A673 (cell line): Measurements from ENCODE around the gene AP2M1. TPM values are rescaled to one million over a fixed set of nuclear protein-coding genes. Genes with fewer than 3 reads are reported as not detected.

Experiments used
- BruUV-seq: library from RNA; stranded (reverse); fragments of 400-500 nt; replicated peaks from 2 replicates; lab custom pipeline; 2021; lab: Mats Ljungman, UMichigan
- CTCF ChIA-PET: fragments of 300-600 bp; sonication (Branson Sonifier 250); formaldehyde crosslinking; loops from one replicate; lab custom pipeline; 2022; ENCODE audit warnings: antibody characterized with exemption; lab: Charles Lee
- POLR2A ChIA-PET: fragments of 300-600 bp; sonication (Branson Sonifier 250); formaldehyde crosslinking; loops from one replicate; lab custom pipeline; 2022; ENCODE audit warnings: antibody characterized with exemption; ENCODE audit not compliant: low non-redundant PET; lab: Charles Lee
- DNase-seq: peaks from one replicate; pipeline ENCODE4 v3.0.0-alpha.2; 2015; ENCODE audit warnings: low spot score
- H3K27ac ChIP-seq: fragments of 200-600 bp; sonication (generic); 2 replicates; pipeline ENCODE4 v1.5.1; 2016; ENCODE audit warnings: mixed run types, low read depth, mild to moderate bottlenecking, mixed read lengths, antibody characterized with exemption, low read length; ENCODE audit not compliant: poor library complexity, severe bottlenecking
- H3K27me3 ChIP-seq: fragments of 200-600 bp; sonication (generic); replicated peaks from 2 replicates; pipeline ENCODE4 v1.6.1; 2017; ENCODE audit warnings: mixed run types, low read depth, mild to moderate bottlenecking, mixed read lengths, antibody characterized with exemption, low read length; ENCODE audit not compliant: insufficient read depth, poor library complexity
- H3K36me3 ChIP-seq: fragments of 200-600 bp; sonication (generic); 2 replicates; pipeline ENCODE4 v1.6.1; 2016; ENCODE audit warnings: mixed run types, mild to moderate bottlenecking, mixed read lengths, antibody characterized with exemption, low read length; ENCODE audit not compliant: insufficient read depth, poor library complexity, severe bottlenecking
- H3K4me1 ChIP-seq: fragments of 200-600 bp; sonication (generic); 2 replicates; pipeline ENCODE4 v1.6.1; 2017; ENCODE audit warnings: mixed run types, mild to moderate bottlenecking, mixed read lengths, antibody characterized with exemption, low read length; ENCODE audit not compliant: insufficient read depth, poor library complexity, severe bottlenecking
- H3K4me3 ChIP-seq: fragments of 200-600 bp; sonication (generic); 2 replicates; pipeline ENCODE4 v1.5.1; 2016; ENCODE audit warnings: low read depth, mixed run types, mild to moderate bottlenecking, mixed read lengths, low read length; ENCODE audit not compliant: poor library complexity, severe bottlenecking
- H3K9me3 ChIP-seq: fragments of 200-600 bp; sonication (generic); 2 replicates; pipeline ENCODE4 v1.6.1; 2016; ENCODE audit warnings: mixed run types, low read depth, mild to moderate bottlenecking, mixed read lengths, antibody characterized with exemption, low read length; ENCODE audit not compliant: poor library complexity, severe bottlenecking
- CTCF ChIP-seq: fragments of 300-800, 200-600 bp; sonication (generic); conservative IDR thresholded peaks from 2 replicates; pipeline ENCODE4 v1.5.1; 2017; ENCODE audit warnings: low read depth, mild to moderate bottlenecking, antibody characterized with exemption, low read length, moderate library complexity, mixed read lengths
- EZH2 ChIP-seq: fragments of 200-600 bp; sonication (generic); IDR thresholded peaks from 2 replicates; pipeline ENCODE4 v1.6.1; 2017; ENCODE audit warnings: borderline replicate concordance, low read depth, mild to moderate bottlenecking, mixed read lengths, antibody characterized with exemption, low read length; ENCODE audit not compliant: poor library complexity, severe bottlenecking
- intact Hi-C: fragments of 100-400 bp; cut with micrococcal nuclease; formaldehyde crosslinking; loops from one replicate; pipeline ENCODE4 v1.10.0; 2022; ENCODE audit not compliant: unreplicated experiment
- total RNA-seq: library from RNA; stranded (reverse); gene quantifications from 2 replicates; pipeline ENCODE4 v1.2.3, GENCODE V29; 2021

The AP2M1 gene
- total RNA-seq, 1 experiment from 2014 or later, result 419 TPM

- intact Hi-C loops, result no loop called here
- Histone ChIP-seq H3K4me3 (no peak overlapping the region), H3K4me1 (peaks cover 9% of the 10 kb centered on the region), H3K9me3 (no peaks in the 10 kb centered on the region), H3K27ac (no peak overlapping the region), H3K36me3 (peaks cover 67% of the 10 kb centered on the region), H3K27me3 (no peaks in the 10 kb centered on the region)
- ChIA-PET POLR2A (no interaction called here), CTCF (interaction anchor here (0.6 kb wide), 1 partner anchor 49 kb away, joined by 3 read pairs; no protein-coding TSS in a partner anchor)
- no peak for DNase-seq
- BruUV-seq, result no TSS peak
- TF ChIP-seq EZH2, result no peak
- TF ChIP-seq CTCF, result no peak
Measured at GRCh38 chr3:184178521-184179138, 4.0 kb downstream of the AP2M1 start.

DNA sequence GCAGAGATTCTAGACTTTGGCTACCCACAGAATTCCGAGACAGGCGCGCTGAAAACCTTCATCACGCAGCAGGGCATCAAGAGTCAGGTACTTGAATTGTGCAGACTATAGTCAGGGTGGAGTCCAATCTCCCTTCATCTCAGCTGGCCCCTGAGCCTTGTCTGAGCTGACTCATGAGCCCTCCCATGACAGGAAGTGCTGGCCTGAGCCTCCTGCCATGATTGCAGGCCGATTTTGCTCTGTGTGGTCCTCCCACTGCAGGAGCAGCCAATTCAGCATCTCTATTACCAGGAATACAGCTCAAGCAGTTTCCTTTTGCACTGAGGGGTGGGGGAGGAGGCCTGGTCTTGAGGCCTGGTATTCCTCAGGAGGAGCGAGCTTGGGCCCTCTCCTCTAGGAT lies 5.5 kb downstream of the AP2M1 start:
- Histone ChIP-seq H3K9me3 (no peaks in the 10 kb centered on the region), H3K4me1 (peaks cover 15% of the 10 kb centered on the region), H3K27me3 (no peaks in the 10 kb centered on the region), H3K36me3 (peaks cover 76% of the 10 kb centered on the region), H3K4me3 (no peak overlapping the region), H3K27ac (no peak overlapping the region)
- ChIA-PET CTCF (no interaction called here), POLR2A (no interaction called here)
- DNase-seq, result no peak
- intact Hi-C loops, result no loop called here
- no peak for TF ChIP-seq EZH2
- TF ChIP-seq CTCF, result no peak
- no TSS peak for BruUV-seq

- DNase-seq, result no peak
- no peaks in the 10 kb centered on the region for H3K27me3 ChIP-seq
- TF ChIP-seq CTCF, result no peak
- TF ChIP-seq EZH2, result no peak
- no peak overlapping the region for H3K4me3 ChIP-seq
- ChIA-PET POLR2A (no interaction called here), CTCF (no interaction called here)
- peaks cover 76% of the 10 kb centered on the region for H3K36me3 ChIP-seq
- no peaks in the 10 kb centered on the region for H3K9me3 ChIP-seq
- BruUV-seq, result no TSS peak
- no peak overlapping the region for H3K27ac ChIP-seq
- intact Hi-C loops, result no loop called here
- peaks cover 17% of the 10 kb centered on the region for H3K4me1 ChIP-seq
Measured at GRCh38 chr3:184181596-184181995, 6.9 kb downstream of the AP2M1 start.
